Measurements from ENCODE around the gene IL17A.
A peak's percentile ranks its signal among the peaks of the same experiment; 100 is the strongest.

GRCh38 chr6:52162940-52163908 lies 23.0 kb upstream of the IL17A start:
- TF ChIP-seq CTCF (IDR thresholded peaks at IDR 0.05; ENCODE audit: borderline replicate concordance, extremely low read depth, low read length, poor library complexity, severe bottlenecking) (peak; percentile 97), EZH2 (IDR thresholded peaks at IDR 0.05; ENCODE audit: borderline replicate concordance, low read depth, low read length, severe bottlenecking) (no peak)
